Endometrial microvascular endothelial cells (primary cell): ENCODE results near the gene CCDC83. TPM values are rescaled to one million over a fixed set of nuclear protein-coding genes. Genes with fewer than 3 reads are reported as not detected.
"Not testable (repeated sequence)": the region's sequence is repeated elsewhere in the genome, so short reads cannot be mapped to it uniquely, and the experiment has no call there.

ENCODE experiments used
- in situ Hi-C: cut with HindIII; loops from 2 replicates; pipeline ENCODE4 v1.10.0; 2017; ENCODE audit warnings: low sequenced_read_pairs, low pct_unique_long_range_greater_than_20kb; ENCODE audit errors: inconsistent ontology term
- total RNA-seq: library from RNA; depleted of rRNA; stranded (reverse); fragments of >200 nt; gene quantifications from one replicate; pipeline ENCODE4 v1.2.3, GENCODE V29; 2015; ENCODE audit errors: inconsistent ontology term

The CCDC83 gene
- total RNA-seq, 1 donor from 2014 or later = not detected

- in situ Hi-C loops = no loop called here
Observed at GRCh38 chr11:85918910-85919794, 64.0 kb downstream of the CCDC83 start.

DNA sequence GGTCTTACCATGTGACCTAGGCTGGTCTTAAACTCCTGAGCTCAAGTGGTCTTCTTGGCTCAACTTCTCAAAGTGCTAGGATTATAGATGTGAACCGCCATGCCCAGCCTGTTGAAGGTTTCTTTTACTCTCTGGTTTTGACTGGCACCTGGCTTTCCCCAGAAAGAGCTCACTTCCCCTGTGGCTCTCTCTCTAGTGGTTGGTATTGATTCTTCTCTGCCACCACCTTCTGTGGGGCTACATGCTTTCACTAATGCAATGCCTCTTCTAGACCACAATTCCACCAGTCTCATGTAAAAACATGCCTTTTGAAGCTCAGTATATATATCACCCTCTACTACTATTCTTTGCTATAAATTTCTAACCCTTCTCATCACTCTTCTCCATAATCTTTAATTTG, 67.2 kb downstream of the CCDC83 start:
- in situ Hi-C loops = no loop called here

GRCh38 chr11:85923455-85923854, 68.3 kb downstream of the CCDC83 start:
- in situ Hi-C loops = no loop called here

DNA sequence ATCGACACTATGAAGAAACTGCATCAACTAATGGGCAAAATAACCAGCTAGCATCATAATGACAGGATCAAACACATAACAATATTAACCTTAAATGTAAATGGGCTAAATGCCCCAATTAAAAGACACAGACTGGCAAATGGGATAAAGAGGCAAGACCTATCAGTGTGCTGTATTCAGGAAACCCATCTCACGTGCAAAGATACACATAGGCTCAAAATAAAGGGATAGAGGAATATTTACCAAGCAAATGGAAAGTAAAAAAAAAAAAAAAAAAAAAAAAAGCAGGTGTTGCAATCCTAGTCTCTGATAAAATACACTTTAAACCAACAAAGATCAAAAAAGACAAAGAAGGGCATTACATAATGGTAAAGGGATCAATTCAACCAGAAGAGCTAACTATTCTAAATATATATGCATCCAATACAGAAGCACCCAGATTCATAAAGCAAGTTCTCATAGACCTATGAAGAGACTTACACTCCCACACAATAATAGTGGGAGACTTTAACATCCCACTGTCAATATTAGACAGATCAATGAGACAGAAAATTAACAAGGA, 71.6 kb downstream of the CCDC83 start:
- in situ Hi-C loops = not testable (repeated sequence)

GRCh38 chr11:85930879-85931366, 75.7 kb downstream of the CCDC83 start:
- in situ Hi-C loops = no loop called here

- in situ Hi-C loops = no loop called here
Observed at GRCh38 chr11:85934596-85935169, 79.5 kb downstream of the CCDC83 start.

DNA sequence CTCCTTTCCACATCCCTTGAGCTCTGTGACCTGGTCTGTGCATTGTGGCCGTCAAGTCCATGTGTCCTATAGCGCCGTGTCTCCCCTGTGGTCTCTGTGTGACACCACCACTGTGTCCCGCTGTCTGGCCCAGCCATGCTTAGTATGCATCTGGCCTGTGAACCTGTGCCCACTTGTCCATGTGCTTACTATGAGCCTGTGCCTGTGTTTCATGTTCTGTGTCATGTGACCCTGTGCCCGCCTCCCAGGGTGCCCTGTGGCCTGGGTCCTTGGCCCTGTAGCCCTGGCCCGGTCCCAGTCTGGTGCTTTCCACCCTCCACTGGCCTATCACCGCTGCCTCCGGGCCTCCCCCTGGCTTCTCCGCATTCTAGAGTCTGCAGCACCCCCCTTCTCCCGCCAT, 80.6 kb downstream of the CCDC83 start:
- in situ Hi-C loops = no loop called here

DNA sequence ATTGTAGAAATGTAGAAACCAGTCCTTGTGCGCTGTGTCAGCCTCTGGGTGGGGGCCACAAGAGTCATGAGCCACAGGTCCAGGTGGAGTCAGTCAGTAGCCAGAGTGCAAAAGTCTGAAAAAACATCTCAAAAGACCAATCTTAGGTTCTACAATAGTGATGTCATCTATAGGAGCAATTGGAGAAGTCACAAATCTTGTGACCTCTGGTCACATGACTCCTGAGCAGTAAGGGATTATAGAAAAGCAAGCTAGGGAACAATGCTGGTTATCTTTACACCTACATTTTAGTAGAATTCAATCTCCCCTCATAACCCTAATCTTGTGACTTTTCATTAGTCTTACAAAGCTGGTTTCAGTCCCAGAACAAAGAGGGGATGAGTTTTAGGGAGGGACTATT, 82.7 kb downstream of the CCDC83 start:
- in situ Hi-C loops = no loop called here

DNA sequence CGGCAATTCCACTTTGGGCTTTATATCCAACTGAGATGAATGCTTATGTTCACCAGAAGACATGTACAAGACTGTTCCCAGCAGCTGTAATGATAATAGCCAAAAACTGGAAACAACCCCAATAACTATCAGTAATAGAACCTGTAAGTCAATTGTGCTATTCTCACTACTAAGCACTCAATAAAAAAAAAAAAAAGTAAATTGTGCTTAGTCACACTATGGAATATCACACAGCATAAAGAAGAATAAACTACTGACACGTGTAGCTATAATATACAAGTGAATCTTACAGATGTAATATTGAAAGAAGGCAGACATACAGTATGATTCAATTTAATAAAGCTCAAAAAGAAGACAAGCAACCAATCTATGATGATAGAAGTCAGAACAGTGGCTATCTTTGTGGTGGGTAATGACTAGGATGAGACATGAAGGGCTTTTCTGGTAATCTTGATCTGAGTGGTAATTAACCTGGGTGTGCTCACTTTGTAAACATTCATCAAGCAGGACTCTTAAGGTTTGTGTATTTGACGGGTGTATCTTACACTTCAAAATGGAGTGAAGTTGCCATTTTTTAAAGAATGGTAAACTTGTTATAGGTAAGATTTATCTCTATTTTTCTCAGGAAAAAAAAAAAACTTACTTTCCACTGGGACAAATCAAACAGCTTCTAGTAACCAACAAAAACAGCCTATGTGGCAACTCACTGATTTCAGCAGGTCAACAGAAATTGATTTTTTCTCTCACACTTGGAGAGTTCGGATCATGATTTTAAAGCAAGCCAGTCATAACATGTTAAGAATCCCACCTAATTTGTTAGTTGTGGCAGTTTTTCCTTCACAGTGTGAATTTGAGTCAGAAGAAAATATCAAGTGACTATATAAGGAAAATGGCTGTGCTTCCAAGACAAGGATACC, 84.2 kb downstream of the CCDC83 start:
- in situ Hi-C loops = no loop called here

DNA sequence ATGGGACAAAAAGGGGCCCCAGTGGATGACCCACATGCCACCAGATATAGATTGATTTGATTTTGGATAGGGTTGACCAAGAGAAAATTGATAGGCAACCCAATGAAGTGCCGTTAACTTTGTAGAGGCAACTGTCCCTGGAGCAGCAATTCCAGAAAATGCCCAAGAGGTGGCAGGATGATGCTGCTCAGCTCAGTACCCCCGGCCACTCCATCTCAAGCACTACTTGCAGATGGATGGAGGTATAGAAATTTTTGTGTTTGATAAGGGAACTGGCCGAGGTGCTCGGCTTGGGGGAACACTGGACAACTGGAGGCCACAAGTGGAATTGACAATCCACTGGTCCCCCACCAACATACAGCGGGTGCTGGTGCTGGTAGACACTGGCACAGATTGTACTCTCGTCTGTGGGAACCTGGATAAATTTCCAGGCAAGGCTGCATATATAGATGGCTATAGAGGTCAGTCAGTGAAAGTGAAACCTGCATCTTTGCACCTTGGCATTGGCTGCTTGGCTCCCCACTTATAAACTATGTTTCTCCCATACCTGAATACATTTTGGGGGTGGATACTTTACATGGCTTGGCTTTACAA, 86.3 kb downstream of the CCDC83 start:
- in situ Hi-C loops = no loop called here

DNA sequence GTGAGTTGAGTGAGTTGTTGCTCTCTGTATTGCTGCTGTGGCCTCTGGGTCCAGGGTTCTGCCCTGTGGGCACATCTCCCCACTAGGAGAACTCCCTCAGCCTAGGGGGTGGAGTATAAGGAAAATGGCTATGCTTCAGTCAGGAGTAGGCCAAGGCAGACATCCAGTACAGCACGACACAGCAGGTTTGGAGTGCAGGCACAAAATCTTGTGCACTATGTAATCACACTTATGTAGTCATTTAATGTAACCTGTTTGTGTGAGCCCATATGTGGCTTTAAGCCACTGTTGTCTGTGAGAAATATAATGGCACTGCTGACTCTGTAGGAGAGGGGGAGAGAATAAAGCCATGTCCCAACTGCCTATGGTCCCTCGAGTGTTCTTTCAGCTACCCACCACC, 90.1 kb downstream of the CCDC83 start:
- in situ Hi-C loops = no loop called here

DNA sequence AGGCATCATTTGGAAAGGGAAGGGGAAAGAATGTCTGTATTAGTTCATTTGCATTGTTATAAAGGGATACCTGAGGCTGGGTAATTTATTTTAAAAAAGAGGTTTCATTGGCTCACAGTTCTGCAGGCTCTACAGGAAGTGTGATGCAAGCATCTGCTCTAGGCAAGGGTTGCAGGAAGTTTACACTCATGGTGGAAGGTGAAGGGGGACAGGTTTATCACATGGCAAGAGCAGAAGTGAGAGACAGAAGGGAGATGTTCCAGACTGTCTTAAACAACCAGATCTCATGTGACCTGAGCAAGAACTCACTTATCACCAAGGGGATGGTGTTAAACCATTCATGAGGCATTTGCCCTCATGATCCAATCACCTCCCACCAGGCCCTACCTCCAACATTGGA, 90.6 kb downstream of the CCDC83 start:
- in situ Hi-C loops = no loop called here

GRCh38 chr11:85946221-85946620, 91.0 kb downstream of the CCDC83 start:
- in situ Hi-C loops = no loop called here

DNA sequence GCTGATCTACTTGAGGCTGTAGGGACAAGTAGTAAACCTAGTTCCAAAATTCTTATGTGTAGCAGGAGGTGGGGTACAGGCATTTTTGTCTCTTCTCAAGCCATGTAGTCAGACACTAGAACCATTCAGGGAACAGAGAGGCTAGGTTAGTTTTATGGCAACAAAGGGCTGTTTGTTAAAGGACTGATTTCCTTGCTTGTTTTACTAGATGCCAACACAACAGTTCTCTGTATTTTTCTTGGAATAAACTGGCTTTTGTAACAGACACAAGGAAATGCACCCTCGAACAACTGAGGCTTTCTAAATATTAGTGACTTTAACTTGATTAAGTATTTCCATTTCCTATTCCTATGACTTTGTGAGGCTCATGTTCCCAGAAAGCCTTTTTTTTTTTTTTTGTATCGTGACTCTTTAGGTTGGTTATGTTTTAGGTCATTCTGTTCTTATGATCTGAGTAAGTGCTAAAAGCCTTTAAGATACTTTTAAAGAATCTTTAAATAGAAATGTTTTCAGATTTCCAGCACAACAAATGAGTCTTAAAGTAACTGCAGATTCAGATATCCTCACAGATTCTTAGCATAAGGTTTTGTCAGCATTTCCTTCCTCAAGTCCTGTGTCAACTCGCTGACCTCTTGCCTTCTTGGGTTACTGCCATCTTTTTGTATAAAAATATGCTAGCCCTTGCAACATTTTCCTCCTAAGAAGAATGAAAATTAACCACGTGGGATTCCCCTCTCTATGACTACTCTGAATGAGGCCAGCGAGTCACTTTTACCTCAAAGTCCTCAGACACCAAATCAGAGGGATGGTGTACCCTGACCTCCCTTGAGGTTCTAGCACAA, 92.5 kb downstream of the CCDC83 start:
- in situ Hi-C loops = no loop called here

DNA sequence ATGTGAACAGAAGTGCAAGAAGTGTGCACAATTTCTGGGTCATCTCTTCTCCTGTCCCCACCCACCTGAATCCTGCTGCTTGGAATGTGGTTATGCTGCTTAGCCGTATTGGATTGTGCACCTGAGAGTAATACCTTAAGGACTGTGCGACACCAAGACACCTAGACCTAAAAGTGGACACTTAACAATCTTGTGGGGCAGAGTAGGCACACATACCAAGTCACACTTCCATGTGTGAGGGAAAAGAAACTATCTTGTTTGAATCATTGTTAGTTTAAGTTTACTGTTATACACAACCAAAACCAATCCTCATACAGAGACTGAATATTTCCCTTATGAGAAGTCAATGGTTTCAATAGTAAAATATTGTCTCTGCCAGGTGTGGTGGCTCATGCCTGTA, 93.7 kb downstream of the CCDC83 start:
- in situ Hi-C loops = no loop called here

- in situ Hi-C loops = no loop called here
Observed at GRCh38 chr11:85949798-85950197, 94.6 kb downstream of the CCDC83 start.

DNA sequence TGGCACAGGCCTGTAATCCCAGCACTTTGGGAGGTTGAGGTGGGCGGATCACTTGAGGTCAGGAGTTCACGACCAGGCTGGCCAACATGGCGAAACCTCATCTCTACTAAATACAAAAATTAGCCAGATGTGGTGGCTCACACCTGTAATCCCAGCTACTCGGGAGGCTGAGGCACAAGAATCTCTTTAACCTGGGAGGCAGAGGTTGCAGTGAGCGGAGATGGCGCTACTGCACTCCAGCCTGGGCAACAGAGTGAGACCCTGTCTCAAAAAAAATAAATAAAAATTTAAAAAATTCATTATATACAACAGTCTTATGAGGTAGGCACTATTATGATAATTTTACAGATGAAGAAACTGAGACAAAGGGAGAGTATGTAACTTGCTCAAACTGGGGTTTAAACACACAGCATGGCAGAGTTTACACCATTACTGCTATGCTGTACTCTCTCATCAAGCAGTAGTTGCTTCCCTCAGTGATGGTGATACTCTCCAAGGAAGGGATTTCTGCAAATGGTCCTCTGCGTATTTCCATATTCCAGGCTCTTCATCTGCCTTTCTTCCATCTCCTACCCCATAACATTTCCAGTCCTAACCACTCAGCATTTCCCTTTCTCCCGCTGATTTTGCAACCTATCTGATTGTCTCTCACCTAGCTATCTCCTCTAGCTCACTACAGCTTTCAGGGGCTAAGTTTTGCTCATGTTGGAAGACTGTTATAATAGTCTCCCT, 95.3 kb downstream of the CCDC83 start:
- in situ Hi-C loops = no loop called here
